ENCODE results near the gene SEMA4B.
A peak's percentile ranks its signal among the peaks of the same experiment; 100 is the strongest.
"Not testable (repeated sequence)": the region's sequence is repeated elsewhere in the genome, so short reads cannot be mapped to it uniquely, and the experiment has no call there.

The SEMA4B gene

DNA sequence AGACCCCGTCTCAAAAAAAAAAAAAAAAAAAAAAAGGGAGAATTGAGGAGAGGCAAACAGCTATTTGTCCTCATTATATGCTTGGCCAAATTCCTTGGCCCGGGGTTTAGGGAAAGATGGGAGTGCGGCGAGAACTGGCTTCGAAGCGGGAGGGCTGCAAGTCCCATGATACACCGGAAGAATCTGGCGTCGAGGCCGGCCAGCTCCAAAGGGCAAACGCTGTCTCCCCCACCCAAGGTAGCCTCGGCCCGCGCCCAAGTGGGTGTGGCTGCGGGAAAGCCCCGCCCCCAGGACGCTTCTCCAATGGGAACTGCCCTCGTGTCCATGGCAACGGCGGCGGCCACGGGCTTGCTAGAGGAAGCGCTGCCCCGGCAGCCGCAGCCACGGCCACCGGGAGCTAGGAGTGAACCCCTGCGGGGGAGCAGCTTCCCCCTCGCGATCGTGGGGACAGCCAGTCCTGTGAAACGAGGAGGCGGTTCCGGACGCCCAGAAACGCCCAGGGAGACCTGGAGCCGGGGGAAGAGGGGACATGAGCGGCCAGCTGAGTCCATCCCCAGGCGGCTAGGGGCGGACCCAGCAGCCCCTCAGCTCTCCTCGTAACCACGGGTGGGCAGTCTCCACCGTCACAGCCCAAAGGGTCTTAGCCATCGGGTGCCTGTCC, 48.2 kb downstream of the SEMA4B start, which contains the start of gene TTLL13:
TSS of gene TTLL13 (plus strand) at position 354 of the 661 bp plus-strand sequence. CDS start 1,075 bp downstream, outside the sequence.
- no peaks in the 10 kb centered on the region for H3K27me3 ChIP-seq (ENCODE audit: control insufficient read depth in 2 of 2, insufficient read depth in 2 of 2, low read length in 2 of 2)
- peak within 1 kb of the TSS; percentile 76 to 88 for H3K4me3 ChIP-seq (ENCODE audit: low read length in 2 of 2)
- peak within 1 kb of the TSS; percentile 68 to 73 for H3K9ac ChIP-seq (ENCODE audit: low read depth in 1 of 2, low read length in 2 of 2)
- no peaks in the 10 kb centered on the region for H3K9me3 ChIP-seq (ENCODE audit: control insufficient read depth in 2 of 2, low read length in 2 of 2)
- H3K36me3 ChIP-seq (ENCODE audit: control insufficient read depth in 2 of 2, insufficient read depth in 2 of 2, low read length in 2 of 2), result no peaks in the 10 kb centered on the region
- peak within 1 kb of the TSS; percentile 30 to 56 for H3K27ac ChIP-seq (ENCODE audit: low read depth in 2 of 2, low read length in 2 of 2)
- peaks cover 6 to 7% of the 10 kb centered on the region in 2 donors for H3K4me1 ChIP-seq (ENCODE audit: control insufficient read depth in 2 of 2, insufficient read depth in 2 of 2, low read length in 2 of 2)

DNA sequence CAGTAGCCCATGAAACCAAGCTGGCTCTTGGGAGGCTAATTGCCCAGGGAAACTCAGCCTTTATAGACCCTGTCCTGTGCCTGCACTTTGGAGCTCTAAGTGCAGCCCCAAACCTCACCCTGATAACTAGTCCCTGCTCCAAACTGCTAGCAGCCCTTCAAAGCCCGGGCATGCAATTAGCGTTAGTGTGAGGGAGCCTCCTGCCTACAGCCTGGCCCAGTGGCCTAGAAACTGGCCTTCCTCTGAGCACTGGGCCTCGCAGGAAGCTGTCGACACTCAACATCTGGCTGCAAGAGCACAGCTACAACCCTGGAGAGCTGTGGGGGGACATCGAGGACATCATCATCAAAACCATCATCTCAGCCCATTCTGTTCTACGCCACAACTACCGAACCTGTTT, 56.6 kb downstream of the SEMA4B start:
- Histone ChIP-seq H3K9me3 (ENCODE audit: control insufficient read depth in 2 of 2, low read length in 2 of 2) (no peaks in the 10 kb centered on the region), H3K9ac (ENCODE audit: low read depth in 1 of 2, low read length in 2 of 2) (no peak overlapping the region), H3K4me1 (ENCODE audit: control insufficient read depth in 2 of 2, insufficient read depth in 2 of 2, low read length in 2 of 2) (peaks cover 0 to 10% of the 10 kb centered on the region in 2 donors), H3K4me3 (ENCODE audit: low read length in 2 of 2) (no peak overlapping the region), H3K27me3 (ENCODE audit: control insufficient read depth in 2 of 2, insufficient read depth in 2 of 2, low read length in 2 of 2) (no peaks in the 10 kb centered on the region), H3K36me3 (ENCODE audit: control insufficient read depth in 2 of 2, insufficient read depth in 2 of 2, low read length in 2 of 2) (no peaks in the 10 kb centered on the region), H3K27ac (ENCODE audit: low read depth in 2 of 2, low read length in 2 of 2) (no peak overlapping the region)

GRCh38 chr15:90259524-90259923, 58.4 kb downstream of the SEMA4B start:
- no peaks in the 10 kb centered on the region for H3K36me3 ChIP-seq (ENCODE audit: control insufficient read depth in 2 of 2, insufficient read depth in 2 of 2, low read length in 2 of 2)
- no peaks in the 10 kb centered on the region for H3K9me3 ChIP-seq (ENCODE audit: control insufficient read depth in 2 of 2, low read length in 2 of 2)
- peaks cover 5 to 18% of the 10 kb centered on the region in 2 donors for H3K4me1 ChIP-seq (ENCODE audit: control insufficient read depth in 2 of 2, insufficient read depth in 2 of 2, low read length in 2 of 2)
- H3K27ac ChIP-seq (ENCODE audit: low read depth in 2 of 2, low read length in 2 of 2), result no peak overlapping the region
- no peak overlapping the region for H3K9ac ChIP-seq (ENCODE audit: low read depth in 1 of 2, low read length in 2 of 2)
- H3K27me3 ChIP-seq (ENCODE audit: control insufficient read depth in 2 of 2, insufficient read depth in 2 of 2, low read length in 2 of 2), result no peaks in the 10 kb centered on the region
- H3K4me3 ChIP-seq (ENCODE audit: low read length in 2 of 2), result no peak overlapping the region

DNA sequence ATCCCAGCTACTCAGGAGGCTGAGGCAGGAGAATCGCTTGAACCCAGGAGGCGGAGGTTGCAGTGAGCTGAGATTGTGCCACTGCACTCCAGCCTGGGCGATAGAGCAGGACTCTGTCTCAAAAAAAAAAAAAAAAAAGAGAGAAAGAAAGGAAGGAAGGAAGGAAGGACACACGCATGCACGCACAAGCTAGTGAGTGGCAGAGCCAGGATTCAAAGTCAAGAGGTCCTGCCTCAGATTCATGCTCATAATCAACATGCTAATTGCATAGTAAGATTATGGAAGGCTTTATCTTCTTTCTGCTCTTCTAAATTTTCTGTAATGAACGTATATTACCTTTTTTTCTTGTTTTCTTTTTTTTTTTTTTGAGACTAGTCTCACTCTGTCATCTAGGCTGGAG, 59.6 kb downstream of the SEMA4B start:
- not testable (repeated sequence) for H3K9me3 ChIP-seq (ENCODE audit: control insufficient read depth in 2 of 2, low read length in 2 of 2); H3K4me3 ChIP-seq (ENCODE audit: low read length in 2 of 2)

GRCh38 chr15:90261811-90262210, 60.7 kb downstream of the SEMA4B start:
- no peak overlapping the region for H3K9ac ChIP-seq (ENCODE audit: low read depth in 1 of 2, low read length in 2 of 2)
- H3K36me3 ChIP-seq (ENCODE audit: control insufficient read depth in 2 of 2, insufficient read depth in 2 of 2, low read length in 2 of 2), result no peaks in the 10 kb centered on the region
- H3K4me3 ChIP-seq (ENCODE audit: low read length in 2 of 2), result no peak overlapping the region
- no peaks in the 10 kb centered on the region for H3K9me3 ChIP-seq (ENCODE audit: control insufficient read depth in 2 of 2, low read length in 2 of 2)
- H3K27ac ChIP-seq (ENCODE audit: low read depth in 2 of 2, low read length in 2 of 2), result peak overlapping the region in 1 of 2 donors; percentile 26
- peaks cover 17 to 27% of the 10 kb centered on the region in 2 donors for H3K4me1 ChIP-seq (ENCODE audit: control insufficient read depth in 2 of 2, insufficient read depth in 2 of 2, low read length in 2 of 2)
- H3K27me3 ChIP-seq (ENCODE audit: control insufficient read depth in 2 of 2, insufficient read depth in 2 of 2, low read length in 2 of 2), result no peaks in the 10 kb centered on the region

More for the DNA sequence above, 59.6 kb downstream of the SEMA4B start:
- not testable (repeated sequence) for H3K36me3 ChIP-seq (ENCODE audit: control insufficient read depth in 2 of 2, insufficient read depth in 2 of 2, low read length in 2 of 2); H3K27ac ChIP-seq (ENCODE audit: low read depth in 2 of 2, low read length in 2 of 2); H3K27me3 ChIP-seq (ENCODE audit: control insufficient read depth in 2 of 2, insufficient read depth in 2 of 2, low read length in 2 of 2); H3K9ac ChIP-seq (ENCODE audit: low read depth in 1 of 2, low read length in 2 of 2)
- H3K4me1 ChIP-seq (ENCODE audit: control insufficient read depth in 2 of 2, insufficient read depth in 2 of 2, low read length in 2 of 2), result peaks cover 10 to 24% of the 10 kb centered on the region in 2 donors

DNA sequence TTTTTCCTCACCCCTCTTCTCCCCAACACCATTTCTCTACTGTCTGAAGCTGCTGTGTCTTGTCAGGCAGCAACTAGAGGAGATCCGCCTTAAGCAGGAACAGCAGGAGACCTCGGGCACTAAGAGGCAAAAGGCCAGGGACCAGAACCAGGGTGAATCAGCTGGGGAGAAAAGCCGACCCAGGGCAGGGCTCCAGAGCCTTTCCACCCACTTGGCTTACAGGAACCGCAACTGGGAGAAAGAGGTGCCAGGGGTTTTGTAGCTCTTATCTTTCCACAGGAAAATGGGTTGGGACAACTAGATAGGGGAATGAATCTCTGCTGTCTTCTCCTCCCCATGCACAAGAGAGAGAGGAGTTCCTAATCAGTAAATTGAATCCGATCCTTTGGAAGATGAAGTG, 61.3 kb downstream of the SEMA4B start:
- Histone ChIP-seq H3K4me1 (ENCODE audit: control insufficient read depth in 2 of 2, insufficient read depth in 2 of 2, low read length in 2 of 2) (peaks cover 23 to 33% of the 10 kb centered on the region in 2 donors), H3K9ac (ENCODE audit: low read depth in 1 of 2, low read length in 2 of 2) (no peak overlapping the region), H3K27ac (ENCODE audit: low read depth in 2 of 2, low read length in 2 of 2) (peak overlapping the region in 1 of 2 donors; percentile 26)

GRCh38 chr15:90264671-90265070, 63.5 kb downstream of the SEMA4B start:
- peaks cover 30 to 44% of the 10 kb centered on the region in 2 donors for H3K4me1 ChIP-seq (ENCODE audit: control insufficient read depth in 2 of 2, insufficient read depth in 2 of 2, low read length in 2 of 2)
- peak overlapping the region; percentile 86 to 97 for H3K9ac ChIP-seq (ENCODE audit: low read depth in 1 of 2, low read length in 2 of 2)
- H3K27me3 ChIP-seq (ENCODE audit: control insufficient read depth in 2 of 2, insufficient read depth in 2 of 2, low read length in 2 of 2), result no peaks in the 10 kb centered on the region
- peak overlapping the region; percentile 94 to 95 for H3K27ac ChIP-seq (ENCODE audit: low read depth in 2 of 2, low read length in 2 of 2)
- peaks cover 1 to 3% of the 10 kb centered on the region in 2 donors for H3K36me3 ChIP-seq (ENCODE audit: control insufficient read depth in 2 of 2, insufficient read depth in 2 of 2, low read length in 2 of 2)
- peak overlapping the region; percentile 97 for H3K4me3 ChIP-seq (ENCODE audit: low read length in 2 of 2)
- H3K9me3 ChIP-seq (ENCODE audit: control insufficient read depth in 2 of 2, low read length in 2 of 2), result no peaks in the 10 kb centered on the region

More for the DNA sequence above, 61.3 kb downstream of the SEMA4B start:
- no peaks in the 10 kb centered on the region for H3K27me3 ChIP-seq (ENCODE audit: control insufficient read depth in 2 of 2, insufficient read depth in 2 of 2, low read length in 2 of 2)
- no peak overlapping the region for H3K4me3 ChIP-seq (ENCODE audit: low read length in 2 of 2)
- H3K36me3 ChIP-seq (ENCODE audit: control insufficient read depth in 2 of 2, insufficient read depth in 2 of 2, low read length in 2 of 2), result no peaks in the 10 kb centered on the region
- H3K9me3 ChIP-seq (ENCODE audit: control insufficient read depth in 2 of 2, low read length in 2 of 2), result no peaks in the 10 kb centered on the region

- no peaks in the 10 kb centered on the region for H3K27me3 ChIP-seq (ENCODE audit: control insufficient read depth in 2 of 2, insufficient read depth in 2 of 2, low read length in 2 of 2)
- H3K4me3 ChIP-seq (ENCODE audit: low read length in 2 of 2), result peak within 1 kb of the TSS; percentile 97
- H3K9me3 ChIP-seq (ENCODE audit: control insufficient read depth in 2 of 2, low read length in 2 of 2), result no peaks in the 10 kb centered on the region
- peak within 1 kb of the TSS; percentile 86 to 97 for H3K9ac ChIP-seq (ENCODE audit: low read depth in 1 of 2, low read length in 2 of 2)
- H3K4me1 ChIP-seq (ENCODE audit: control insufficient read depth in 2 of 2, insufficient read depth in 2 of 2, low read length in 2 of 2), result peaks cover 30 to 44% of the 10 kb centered on the region in 2 donors
- H3K27ac ChIP-seq (ENCODE audit: low read depth in 2 of 2, low read length in 2 of 2), result peak within 1 kb of the TSS; percentile 94 to 95
- peaks cover 9 to 11% of the 10 kb centered on the region in 2 donors for H3K36me3 ChIP-seq (ENCODE audit: control insufficient read depth in 2 of 2, insufficient read depth in 2 of 2, low read length in 2 of 2)
Measured at GRCh38 chr15:90265271-90266060, 64.3 kb downstream of the SEMA4B start, which contains the start of gene NGRN. NGRN (plus strand) TSS chr15:90265672; CDS start chr15:90265713, 41 bp downstream.

DNA sequence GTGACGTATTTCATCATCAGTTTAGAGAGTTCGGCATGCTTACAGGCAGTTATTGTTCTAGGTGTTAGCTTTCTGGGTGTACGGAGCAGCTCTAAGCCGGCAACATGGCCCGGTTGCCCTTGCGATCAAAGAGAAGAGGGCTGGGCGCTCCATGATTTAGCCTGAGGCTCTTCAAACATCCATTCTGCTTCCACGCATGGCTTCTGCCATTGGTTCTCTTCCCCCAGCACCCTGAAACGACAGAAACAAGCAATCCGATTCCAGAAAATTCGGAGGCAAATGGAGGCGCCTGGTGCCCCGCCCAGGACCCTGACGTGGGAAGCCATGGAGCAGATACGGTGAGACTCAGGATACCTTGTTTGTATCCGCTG, 64.9 kb downstream of the SEMA4B start:
- peak overlapping the region; percentile 86 to 97 for H3K9ac ChIP-seq (ENCODE audit: low read depth in 1 of 2, low read length in 2 of 2)
- no peaks in the 10 kb centered on the region for H3K27me3 ChIP-seq (ENCODE audit: control insufficient read depth in 2 of 2, insufficient read depth in 2 of 2, low read length in 2 of 2)
- H3K9me3 ChIP-seq (ENCODE audit: control insufficient read depth in 2 of 2, low read length in 2 of 2), result no peaks in the 10 kb centered on the region
- peak overlapping the region; percentile 97 for H3K4me3 ChIP-seq (ENCODE audit: low read length in 2 of 2)
- H3K36me3 ChIP-seq (ENCODE audit: control insufficient read depth in 2 of 2, insufficient read depth in 2 of 2, low read length in 2 of 2), result peaks cover 14 to 16% of the 10 kb centered on the region in 2 donors
- peaks cover 30 to 44% of the 10 kb centered on the region in 2 donors for H3K4me1 ChIP-seq (ENCODE audit: control insufficient read depth in 2 of 2, insufficient read depth in 2 of 2, low read length in 2 of 2)
- peak overlapping the region; percentile 94 to 95 for H3K27ac ChIP-seq (ENCODE audit: low read depth in 2 of 2, low read length in 2 of 2)

DNA sequence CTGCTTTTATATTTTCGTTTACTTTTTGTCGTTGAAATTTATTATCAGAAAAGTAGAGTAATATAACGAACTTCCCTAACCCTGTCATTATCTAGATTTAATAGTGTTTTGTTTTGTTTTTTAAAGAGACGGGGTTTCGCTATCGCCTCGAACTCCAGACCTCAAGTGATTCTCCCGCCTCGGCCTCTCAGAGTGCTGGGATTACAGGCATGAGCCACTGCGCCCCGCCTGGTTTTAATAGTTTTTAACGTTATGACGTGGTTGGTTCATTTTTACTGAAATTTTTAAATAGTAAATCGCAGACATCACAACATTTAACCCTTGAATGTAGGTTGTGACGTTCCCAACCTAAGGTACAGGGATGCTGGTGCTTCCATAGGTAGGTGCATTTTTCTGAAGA, 65.4 kb downstream of the SEMA4B start:
- Histone ChIP-seq H3K27ac (ENCODE audit: low read depth in 2 of 2, low read length in 2 of 2) (peak overlapping the region; percentile 94 to 95), H3K4me1 (ENCODE audit: control insufficient read depth in 2 of 2, insufficient read depth in 2 of 2, low read length in 2 of 2) (peaks cover 30 to 44% of the 10 kb centered on the region in 2 donors), H3K36me3 (ENCODE audit: control insufficient read depth in 2 of 2, insufficient read depth in 2 of 2, low read length in 2 of 2) (peaks cover 18 to 21% of the 10 kb centered on the region in 2 donors), H3K27me3 (ENCODE audit: control insufficient read depth in 2 of 2, insufficient read depth in 2 of 2, low read length in 2 of 2) (no peaks in the 10 kb centered on the region), H3K9me3 (ENCODE audit: control insufficient read depth in 2 of 2, low read length in 2 of 2) (no peaks in the 10 kb centered on the region), H3K4me3 (ENCODE audit: low read length in 2 of 2) (peak overlapping the region; percentile 97), H3K9ac (ENCODE audit: low read depth in 1 of 2, low read length in 2 of 2) (peak overlapping the region; percentile 86 to 97)
